Uterus (tissue), 2 donors: ENCODE results near the gene PXMP4.

Experiments used
- POLR2A ChIP-seq, 2 donors: fragments of 450-650 bp; IDR thresholded peaks; one replicate each; pipeline ENCODE4 v1.6.1; 2016; ENCODE audit warnings: antibody characterized with exemption in 2 of 2, mild to moderate bottlenecking in 1 of 2, moderate library complexity in 1 of 2
- TF ChIP-seq, protein P1 (sequence below), 4 experiments: fragments of 200-600 bp in 2 of 4; fragments of 450-650 bp in 2 of 4; sonication (generic) in 2 of 4; IDR thresholded peaks; one replicate each; pipeline ENCODE4 v1.5.1; 2016 to 2019; ENCODE audit warnings: antibody characterized with exemption in 4 of 4, mild to moderate bottlenecking in 2 of 4, moderate library complexity in 1 of 4

DNA sequence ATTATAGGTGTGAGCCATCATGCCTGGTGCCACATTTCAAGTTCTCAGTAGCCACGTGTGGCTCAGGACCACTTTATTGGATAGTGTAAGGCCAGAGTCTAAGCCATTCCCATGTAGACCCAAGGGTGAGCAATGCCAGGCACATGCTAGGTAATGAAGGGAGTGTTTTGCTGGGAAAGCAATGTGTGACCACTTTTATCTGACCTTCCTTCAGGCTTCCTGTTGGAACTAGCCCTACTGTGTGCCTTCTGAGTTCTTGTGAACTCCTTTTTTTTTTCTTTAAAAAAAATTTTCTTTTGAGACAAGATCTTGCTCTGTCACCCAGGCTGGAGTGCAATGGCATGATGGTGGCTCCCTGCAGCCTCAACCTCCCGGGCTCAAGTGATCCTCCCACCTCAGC is 45.0 kb upstream of the PXMP4 start:
- TF ChIP-seq, protein P1, sequence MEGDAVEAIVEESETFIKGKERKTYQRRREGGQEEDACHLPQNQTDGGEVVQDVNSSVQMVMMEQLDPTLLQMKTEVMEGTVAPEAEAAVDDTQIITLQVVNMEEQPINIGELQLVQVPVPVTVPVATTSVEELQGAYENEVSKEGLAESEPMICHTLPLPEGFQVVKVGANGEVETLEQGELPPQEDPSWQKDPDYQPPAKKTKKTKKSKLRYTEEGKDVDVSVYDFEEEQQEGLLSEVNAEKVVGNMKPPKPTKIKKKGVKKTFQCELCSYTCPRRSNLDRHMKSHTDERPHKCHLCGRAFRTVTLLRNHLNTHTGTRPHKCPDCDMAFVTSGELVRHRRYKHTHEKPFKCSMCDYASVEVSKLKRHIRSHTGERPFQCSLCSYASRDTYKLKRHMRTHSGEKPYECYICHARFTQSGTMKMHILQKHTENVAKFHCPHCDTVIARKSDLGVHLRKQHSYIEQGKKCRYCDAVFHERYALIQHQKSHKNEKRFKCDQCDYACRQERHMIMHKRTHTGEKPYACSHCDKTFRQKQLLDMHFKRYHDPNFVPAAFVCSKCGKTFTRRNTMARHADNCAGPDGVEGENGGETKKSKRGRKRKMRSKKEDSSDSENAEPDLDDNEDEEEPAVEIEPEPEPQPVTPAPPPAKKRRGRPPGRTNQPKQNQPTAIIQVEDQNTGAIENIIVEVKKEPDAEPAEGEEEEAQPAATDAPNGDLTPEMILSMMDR (IDR thresholded peaks at IDR 0.05) = no peak
- no peak for TF ChIP-seq POLR2A (IDR thresholded peaks at IDR 0.05)
